Left lung (tissue), 10 donors: Measurements from ENCODE around the gene ERCC1. TPM values are rescaled to one million over a fixed set of nuclear protein-coding genes. Genes with fewer than 3 reads are reported as not detected.
A peak's percentile ranks its signal among the peaks of the same experiment; 100 is the strongest.
"Not testable (repeated sequence)": the region's sequence is repeated elsewhere in the genome, so short reads cannot be mapped to it uniquely, and the experiment has no call there.

Experiments
- ATAC-seq: fragments of 200-7000 bp; cut with Tn5 transposase; one replicate; pipeline ENCODE4 v1.9.1; 2020; ENCODE audit warnings: moderate library complexity
- DNase-seq, 4 donors: peaks; one replicate each; pipeline ENCODE4 v3.0.0-alpha.2; 2013 to 2020
- H3K27ac ChIP-seq, 2 donors: fragments of 200-600 bp; sonication (generic) in 1 of 2; one replicate each; pipeline versions ENCODE4 v1.5.0 to v1.8.0; 2020 to 2021
- H3K27me3 ChIP-seq, 2 donors: fragments of 200-600 bp; sonication (generic) in 1 of 2; one replicate each; pipeline versions ENCODE4 v1.5.0 to v1.8.0; 2020 to 2021
- H3K36me3 ChIP-seq, 2 donors: fragments of 200-600 bp; sonication (generic) in 1 of 2; one replicate each; pipeline versions ENCODE4 v1.5.0 to v1.8.0; 2020 to 2021
- H3K4me1 ChIP-seq, 2 donors: fragments of 200-600 bp; one replicate each; pipeline ENCODE4 v1.8.0; 2021
- H3K4me3 ChIP-seq, 2 donors: fragments of 200-600 bp; sonication (generic) in 1 of 2; one replicate each; pipeline versions ENCODE4 v1.5.0 to v1.8.0; 2020 to 2021; ENCODE audit warnings: mild to moderate bottlenecking in 1 of 2
- H3K9me3 ChIP-seq, 2 donors: fragments of 200-600 bp; sonication (generic) in 1 of 2; one replicate each; pipeline versions ENCODE4 v1.5.0 to v1.8.0; 2020 to 2021
- intact Hi-C, 2 donors: fragments of 100-400 bp; cut with DNase I; formaldehyde crosslinking; loops; one replicate each; pipeline versions ENCODE4 v1.11.2 to v1.14.2; 2022
- polyA plus RNA-seq, 6 donors: library from polyadenylated mRNA; unstranded; fragments of 120-200 nt; gene quantifications; one replicate each; pipeline ENCODE4 v1.2.1, GENCODE V29; 2013; ENCODE audit not compliant: insufficient read length in 6 of 6
- total RNA-seq, 2 donors: library from RNA; stranded (reverse); fragmentation: NEBNext Ultra II Directional; extraction: Animal tissue kit (Norgen Biotek cat#: 25700); gene quantifications; one replicate each; pipeline ENCODE4 v1.2.1, GENCODE V29; 2021
- TF ChIP-seq, protein P1 (sequence below), 2 donors: fragments of 200-600 bp; sonication (generic) in 1 of 2; IDR thresholded peaks; one replicate each; pipeline versions ENCODE4 v1.5.0 to v1.8.0; 2021; ENCODE audit warnings: antibody characterized with exemption in 2 of 2
- donor health status: DM: no; HTN: yes; CAD: no.
- donor health status: DM: no; HTN: no; CAD: no.

ERCC1 gene
- total and polyA plus RNA-seq, 8 donors = 56.1 to 108 (median 85.1) TPM

DNA sequence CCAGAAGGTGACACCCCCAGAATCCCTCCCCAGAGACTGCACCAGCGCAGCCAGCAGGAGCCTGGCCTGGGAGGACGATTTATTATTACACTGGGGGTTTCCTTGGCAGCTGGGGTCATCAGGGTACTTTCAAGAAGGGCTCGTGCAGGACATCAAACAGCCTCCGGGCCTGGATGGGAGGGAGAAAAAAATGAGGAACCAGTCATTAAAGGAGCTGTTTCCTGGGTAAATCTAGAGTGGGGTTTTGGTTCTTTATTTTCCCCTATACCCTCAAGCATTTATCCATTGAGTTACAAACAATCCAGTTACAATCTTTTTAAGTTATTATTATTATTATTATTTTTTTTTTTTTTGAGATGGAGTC, 14.2 kb downstream of the ERCC1 start:
- peaks cover 0 to 11% of the 10 kb centered on the region in 2 donors for H3K27me3 ChIP-seq
- intact Hi-C loops = no loop called here
- H3K36me3 ChIP-seq = peaks cover 0 to 33% of the 10 kb centered on the region in 2 donors
- no peak overlapping the region for H3K27ac ChIP-seq
- ATAC-seq (no peak), DNase-seq (no peak)
- peaks cover 11 to 34% of the 10 kb centered on the region in 2 donors for H3K4me1 ChIP-seq
- H3K4me3 ChIP-seq = no peak overlapping the region
- H3K9me3 ChIP-seq = no peaks in the 10 kb centered on the region
- TF ChIP-seq, protein P1, sequence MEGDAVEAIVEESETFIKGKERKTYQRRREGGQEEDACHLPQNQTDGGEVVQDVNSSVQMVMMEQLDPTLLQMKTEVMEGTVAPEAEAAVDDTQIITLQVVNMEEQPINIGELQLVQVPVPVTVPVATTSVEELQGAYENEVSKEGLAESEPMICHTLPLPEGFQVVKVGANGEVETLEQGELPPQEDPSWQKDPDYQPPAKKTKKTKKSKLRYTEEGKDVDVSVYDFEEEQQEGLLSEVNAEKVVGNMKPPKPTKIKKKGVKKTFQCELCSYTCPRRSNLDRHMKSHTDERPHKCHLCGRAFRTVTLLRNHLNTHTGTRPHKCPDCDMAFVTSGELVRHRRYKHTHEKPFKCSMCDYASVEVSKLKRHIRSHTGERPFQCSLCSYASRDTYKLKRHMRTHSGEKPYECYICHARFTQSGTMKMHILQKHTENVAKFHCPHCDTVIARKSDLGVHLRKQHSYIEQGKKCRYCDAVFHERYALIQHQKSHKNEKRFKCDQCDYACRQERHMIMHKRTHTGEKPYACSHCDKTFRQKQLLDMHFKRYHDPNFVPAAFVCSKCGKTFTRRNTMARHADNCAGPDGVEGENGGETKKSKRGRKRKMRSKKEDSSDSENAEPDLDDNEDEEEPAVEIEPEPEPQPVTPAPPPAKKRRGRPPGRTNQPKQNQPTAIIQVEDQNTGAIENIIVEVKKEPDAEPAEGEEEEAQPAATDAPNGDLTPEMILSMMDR (IDR thresholded peaks at IDR 0.05) = no peak

DNA sequence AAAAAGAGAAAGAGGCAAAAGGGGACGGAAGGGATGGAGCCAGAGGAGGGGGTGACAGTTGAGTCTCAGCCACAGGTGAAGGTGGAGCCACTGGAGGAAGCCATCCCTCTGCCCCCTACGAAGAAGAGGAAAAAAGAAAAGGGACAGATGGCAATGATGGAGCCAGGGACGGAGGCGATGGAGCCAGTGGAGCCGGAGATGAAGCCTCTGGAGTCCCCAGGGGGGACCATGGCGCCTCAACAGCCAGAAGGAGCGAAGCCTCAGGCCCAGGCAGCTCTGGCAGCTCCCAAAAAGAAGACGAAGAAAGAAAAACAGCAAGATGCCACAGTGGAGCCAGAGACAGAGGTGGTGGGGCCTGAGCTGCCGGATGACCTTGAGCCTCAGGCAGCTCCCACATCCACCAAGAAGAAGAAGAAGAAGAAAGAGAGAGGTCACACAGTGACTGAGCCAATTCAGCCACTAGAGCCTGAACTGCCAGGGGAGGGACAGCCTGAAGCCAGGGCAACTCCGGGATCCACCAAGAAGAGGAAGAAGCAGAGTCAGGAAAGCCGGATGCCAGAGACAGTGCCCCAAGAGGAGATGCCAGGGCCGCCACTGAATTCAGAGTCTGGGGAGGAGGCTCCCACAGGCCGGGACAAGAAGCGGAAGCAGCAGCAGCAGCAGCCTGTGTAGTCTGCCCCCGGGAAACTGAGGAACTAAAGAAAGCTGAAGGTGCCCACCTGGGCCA, 14.7 kb downstream of the ERCC1 start:
- intact Hi-C loops = no loop called here
- DNase-seq (no peak), ATAC-seq (no peak)
- H3K36me3 ChIP-seq = peaks cover 0 to 27% of the 10 kb centered on the region in 2 donors
- TF ChIP-seq, protein P1 (IDR thresholded peaks at IDR 0.05) = no peak
- H3K4me3 ChIP-seq = no peak overlapping the region
- peaks cover 0 to 17% of the 10 kb centered on the region in 2 donors for H3K27me3 ChIP-seq
- no peaks in the 10 kb centered on the region for H3K9me3 ChIP-seq
- peaks cover 15 to 40% of the 10 kb centered on the region in 2 donors for H3K4me1 ChIP-seq
- H3K27ac ChIP-seq = no peak overlapping the region

DNA sequence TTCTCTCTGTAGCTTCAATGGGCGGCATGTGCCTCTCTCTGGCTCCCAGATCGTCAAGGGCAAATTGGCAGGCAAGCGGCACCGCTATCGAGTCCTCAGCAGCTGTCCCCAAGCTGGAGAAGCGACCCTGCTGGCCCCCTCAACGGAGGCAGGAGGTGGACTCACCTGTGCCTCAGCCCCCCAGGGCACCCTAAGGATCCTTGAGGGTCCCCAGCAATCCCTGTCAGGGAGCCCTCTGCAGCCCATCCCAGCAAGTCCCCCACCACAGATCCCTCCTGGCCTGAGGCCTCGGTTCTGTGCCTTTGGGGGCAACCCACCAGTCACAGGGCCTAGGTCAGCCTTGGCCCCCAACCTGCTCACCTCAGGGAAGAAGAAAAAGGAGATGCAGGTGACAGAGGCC, 15.6 kb downstream of the ERCC1 start:
- no peaks in the 10 kb centered on the region for H3K9me3 ChIP-seq
- no peak overlapping the region for H3K27ac ChIP-seq
- H3K4me3 ChIP-seq = no peak overlapping the region
- ATAC-seq (no peak), DNase-seq (no peak)
- peaks cover 24 to 48% of the 10 kb centered on the region in 2 donors for H3K4me1 ChIP-seq
- peaks cover 0 to 19% of the 10 kb centered on the region in 2 donors for H3K36me3 ChIP-seq
- TF ChIP-seq, protein P1 (IDR thresholded peaks at IDR 0.05) = no peak
- intact Hi-C loops = no loop called here
- H3K27me3 ChIP-seq = peaks cover 0 to 25% of the 10 kb centered on the region in 2 donors

DNA sequence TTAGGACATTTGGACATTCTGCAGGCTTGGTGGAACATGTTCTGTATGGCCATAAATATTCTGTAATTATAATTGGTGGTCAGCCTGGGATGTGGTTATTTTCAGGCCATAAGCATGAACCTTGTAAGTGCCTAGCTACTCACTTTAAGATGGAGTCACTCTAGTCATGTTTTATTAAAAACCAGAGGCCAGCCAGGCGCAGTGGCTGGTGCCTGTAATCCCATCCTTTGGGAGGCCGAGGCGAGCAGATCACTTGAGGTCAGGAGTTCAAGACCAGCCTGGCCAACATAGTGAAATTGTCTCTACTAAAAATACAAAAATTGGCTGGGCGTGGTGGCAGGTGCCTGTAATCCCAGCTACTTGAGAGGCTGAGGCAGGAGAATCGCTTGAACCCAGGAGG, 16.1 kb downstream of the ERCC1 start:
- H3K9me3 ChIP-seq, DNase-seq, intact Hi-C loops, ATAC-seq, H3K27ac ChIP-seq: not testable (repeated sequence)
- H3K4me3 ChIP-seq = peak overlapping the region in 1 of 2 donors; percentile 70
- H3K4me1 ChIP-seq = peaks cover 29 to 54% of the 10 kb centered on the region in 2 donors
- peaks cover 0 to 13% of the 10 kb centered on the region in 2 donors for H3K36me3 ChIP-seq
- peaks cover 0 to 30% of the 10 kb centered on the region in 2 donors for H3K27me3 ChIP-seq

DNA sequence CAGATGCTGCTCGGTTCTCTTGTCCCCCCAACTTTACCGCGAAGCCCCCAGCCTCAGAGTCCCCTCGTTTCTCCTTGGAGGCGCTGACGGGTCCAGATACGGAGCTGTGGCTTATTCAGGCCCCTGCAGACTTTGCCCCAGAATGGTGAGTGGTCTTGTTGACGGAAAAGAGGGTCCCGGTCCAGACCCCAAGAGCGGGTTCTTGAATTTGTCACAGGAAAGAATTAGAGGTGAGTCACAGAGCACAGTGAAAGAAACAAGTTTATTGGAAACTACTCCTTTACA, 16.7 kb downstream of the ERCC1 start:
- H3K4me1 ChIP-seq = peaks cover 30 to 59% of the 10 kb centered on the region in 2 donors
- no peak for DNase-seq
- TF ChIP-seq, protein P1 (IDR thresholded peaks at IDR 0.05) = no peak
- intact Hi-C loops = no loop called here
- peaks cover 0 to 8% of the 10 kb centered on the region in 2 donors for H3K36me3 ChIP-seq
- H3K27me3 ChIP-seq = peaks cover 0 to 35% of the 10 kb centered on the region in 2 donors
- no peak overlapping the region for H3K27ac ChIP-seq
- no peaks in the 10 kb centered on the region for H3K9me3 ChIP-seq
- ATAC-seq = no peak
- H3K4me3 ChIP-seq = peak overlapping the region; percentile 70 to 89
